ENCODE results near the gene MTMR10.

Gene MTMR10

DNA sequence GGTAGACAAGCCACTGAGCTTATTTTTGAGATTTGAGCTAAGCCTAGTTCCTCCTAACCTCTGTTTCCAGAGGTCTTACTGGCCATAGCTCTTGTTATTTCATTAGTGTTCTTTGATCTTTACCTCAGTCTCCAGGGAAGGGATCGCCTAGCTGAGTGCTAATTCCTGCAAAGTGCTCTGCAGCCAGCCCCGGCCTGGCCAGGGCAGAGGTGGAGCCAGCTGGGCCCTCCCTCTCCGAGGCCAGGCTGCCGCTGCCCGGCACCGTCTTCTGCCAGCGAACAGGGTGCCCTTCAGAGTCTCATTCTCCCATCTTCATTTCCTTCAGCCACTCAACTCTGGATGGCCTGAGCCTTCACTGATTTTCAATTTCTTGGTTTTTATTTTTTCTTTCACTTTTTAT, 68.0 kb downstream of the MTMR10 start:
- in situ Hi-C loops (cut with HindIII; ENCODE audit: low sequenced_read_pairs) = no loop called here

DNA sequence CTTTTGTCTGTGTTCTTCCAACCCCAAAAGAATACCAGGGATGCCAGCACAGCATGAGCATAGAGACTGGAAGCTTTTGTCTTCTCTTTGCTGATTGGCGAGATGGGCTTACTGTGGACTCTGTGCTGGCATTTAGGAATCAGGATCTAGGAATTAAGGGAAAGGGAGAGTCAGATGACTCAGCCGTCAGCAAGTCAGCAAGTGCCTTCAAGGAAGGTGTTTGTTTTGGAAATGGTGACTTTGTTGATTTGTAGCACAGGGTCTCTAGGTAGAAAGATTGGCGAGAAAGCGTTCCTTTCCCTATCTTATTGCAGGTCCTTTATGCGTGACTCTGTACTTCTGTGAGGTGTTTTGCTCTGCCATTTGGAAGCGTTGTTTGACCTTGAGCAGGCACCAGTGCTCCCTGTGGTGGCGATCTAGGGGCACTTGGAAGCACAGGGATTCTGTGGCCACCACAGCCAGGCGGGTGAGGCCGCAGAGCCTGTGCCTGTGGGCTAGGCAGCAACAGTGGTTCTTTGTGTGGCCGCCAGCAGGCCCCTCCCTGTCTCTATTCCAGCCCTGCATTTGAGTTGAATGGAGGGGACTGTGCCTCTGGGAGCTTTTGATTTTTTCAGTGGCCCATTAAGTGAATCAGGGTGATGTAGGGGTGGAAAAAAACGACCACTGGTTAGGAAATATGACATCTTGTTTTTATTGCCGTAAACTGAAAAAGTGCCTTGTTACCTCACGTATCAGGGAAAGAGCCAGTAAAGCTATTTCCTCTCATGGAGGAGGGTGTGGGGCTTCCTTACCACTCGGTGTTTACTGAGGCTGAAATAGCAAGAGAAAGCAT, 68.7 kb downstream of the MTMR10 start:
- in situ Hi-C loops (cut with HindIII; ENCODE audit: low sequenced_read_pairs) = no loop called here

DNA sequence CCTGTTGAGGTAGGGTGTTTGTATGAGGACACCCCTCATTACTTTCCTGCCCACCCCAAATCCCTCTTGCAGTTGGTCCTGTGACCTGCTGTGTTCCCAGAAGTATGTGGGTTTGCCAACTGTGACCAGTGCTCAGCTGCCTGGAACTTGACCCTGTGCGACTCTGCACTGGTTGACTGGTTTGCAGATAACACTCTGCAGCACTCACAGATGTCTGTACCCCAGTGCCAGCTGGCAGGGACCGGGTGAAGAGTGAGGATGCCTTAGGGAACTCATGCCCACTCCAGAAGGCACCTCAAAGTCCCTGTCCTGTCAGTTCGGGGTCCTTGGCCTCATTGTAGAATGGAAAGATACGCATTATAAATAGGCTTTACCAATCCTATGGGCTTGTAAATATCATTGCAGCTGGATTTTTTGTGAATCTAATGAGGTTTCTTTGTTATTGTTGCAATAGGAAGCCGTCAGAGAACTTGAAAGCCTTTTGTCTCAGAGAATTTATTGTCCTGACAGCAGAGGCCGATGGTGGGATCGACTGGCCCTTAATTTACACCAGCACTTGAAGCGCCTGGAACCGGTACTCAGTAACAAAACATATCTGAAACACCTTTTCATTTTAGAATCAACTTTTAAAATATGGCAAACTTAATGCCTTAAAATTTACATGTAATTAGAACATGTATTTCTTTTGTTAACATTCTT, 69.5 kb downstream of the MTMR10 start:
- in situ Hi-C loops (cut with HindIII; ENCODE audit: low sequenced_read_pairs) = no loop called here

DNA sequence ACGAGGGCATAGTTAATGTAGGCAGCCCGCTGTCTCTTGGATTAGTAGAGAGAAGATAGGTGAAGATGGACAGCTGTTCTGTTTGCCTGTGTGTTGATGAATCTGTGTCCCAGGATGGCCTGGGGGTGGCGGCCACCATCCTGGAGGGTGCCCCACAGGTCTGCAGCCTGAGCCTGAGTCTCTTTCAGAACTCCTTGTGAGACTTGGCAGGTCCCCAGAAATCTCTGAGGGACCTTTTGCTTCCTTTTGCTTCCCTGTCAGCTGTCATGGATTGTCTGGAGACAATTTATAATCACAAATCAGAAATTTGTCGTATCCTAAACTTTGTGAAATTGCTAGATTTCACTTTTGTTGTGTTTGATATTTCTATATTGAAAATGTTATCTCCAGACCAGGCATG, 70.3 kb downstream of the MTMR10 start:
- in situ Hi-C loops (cut with HindIII; ENCODE audit: low sequenced_read_pairs) = no loop called here

DNA sequence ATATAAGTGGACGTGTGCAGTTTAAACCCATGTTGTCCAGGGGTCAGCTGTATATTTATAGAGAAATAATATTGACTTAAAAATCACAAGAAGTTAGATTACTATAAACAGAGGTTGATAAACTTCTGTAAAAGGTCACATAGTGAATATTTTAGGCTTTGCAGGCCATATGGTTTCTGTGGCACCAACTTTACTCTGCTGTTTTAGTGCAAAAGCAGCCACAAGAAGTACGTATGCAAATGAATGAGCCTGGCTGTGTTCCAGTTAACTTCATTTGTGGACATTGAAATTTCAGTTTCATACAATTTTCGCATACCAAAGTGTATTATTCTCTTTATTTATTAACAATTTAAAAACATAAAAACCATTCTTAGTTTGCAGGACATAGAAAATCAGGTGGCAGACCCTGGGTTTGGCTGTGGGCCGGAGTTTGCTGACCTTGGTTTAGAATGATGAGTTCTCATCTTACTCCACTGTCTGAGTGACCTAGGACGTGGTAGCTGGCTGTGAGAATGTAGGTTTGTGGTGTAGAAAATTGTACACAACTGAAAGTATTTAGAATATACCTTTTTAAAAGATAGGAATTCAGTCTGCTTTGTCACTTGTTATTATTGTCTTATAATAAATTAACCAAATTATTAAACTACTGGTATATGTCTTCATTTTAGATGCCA, 71.4 kb downstream of the MTMR10 start:
- in situ Hi-C loops (cut with HindIII; ENCODE audit: low sequenced_read_pairs) = no loop called here

DNA sequence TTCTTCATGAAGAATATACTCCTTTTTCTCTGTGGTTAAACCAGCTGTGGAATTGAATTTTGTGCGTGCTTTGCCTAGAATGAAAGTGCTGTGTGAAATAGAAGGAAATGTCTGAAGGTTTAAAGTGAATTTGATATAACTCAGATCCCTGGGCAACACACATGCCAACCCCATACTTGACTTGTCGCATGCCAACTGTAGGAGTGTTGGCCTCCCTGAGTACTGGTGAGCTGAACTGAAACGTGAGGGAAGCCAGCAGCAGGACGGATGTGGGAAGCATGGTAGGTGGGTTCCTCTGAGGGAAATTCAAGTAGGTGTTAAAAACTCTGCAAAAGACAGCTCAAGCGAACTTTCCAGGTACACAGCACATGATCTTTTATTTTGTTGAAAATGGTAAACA, 73.1 kb downstream of the MTMR10 start:
- in situ Hi-C loops (cut with HindIII; ENCODE audit: low sequenced_read_pairs) = no loop called here

DNA sequence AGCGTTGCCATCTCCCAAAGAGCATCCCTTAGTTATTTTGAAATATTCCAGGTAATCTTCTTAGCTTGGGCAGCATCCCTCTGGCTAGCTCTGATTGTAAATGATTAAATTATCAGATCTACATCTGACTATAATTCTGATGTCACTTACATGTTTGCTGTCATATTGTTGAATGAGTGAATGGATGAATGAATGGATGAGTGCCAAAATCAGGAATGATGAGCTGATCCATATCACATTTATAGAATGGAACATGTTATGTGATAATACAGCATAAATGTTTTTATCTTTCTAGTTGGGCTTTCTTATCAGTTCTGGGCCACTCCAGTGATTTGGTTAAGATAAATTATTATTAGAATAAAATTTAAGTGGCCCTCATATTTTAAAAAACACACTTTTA, 73.8 kb downstream of the MTMR10 start:
- in situ Hi-C loops (cut with HindIII; ENCODE audit: low sequenced_read_pairs) = no loop called here

DNA sequence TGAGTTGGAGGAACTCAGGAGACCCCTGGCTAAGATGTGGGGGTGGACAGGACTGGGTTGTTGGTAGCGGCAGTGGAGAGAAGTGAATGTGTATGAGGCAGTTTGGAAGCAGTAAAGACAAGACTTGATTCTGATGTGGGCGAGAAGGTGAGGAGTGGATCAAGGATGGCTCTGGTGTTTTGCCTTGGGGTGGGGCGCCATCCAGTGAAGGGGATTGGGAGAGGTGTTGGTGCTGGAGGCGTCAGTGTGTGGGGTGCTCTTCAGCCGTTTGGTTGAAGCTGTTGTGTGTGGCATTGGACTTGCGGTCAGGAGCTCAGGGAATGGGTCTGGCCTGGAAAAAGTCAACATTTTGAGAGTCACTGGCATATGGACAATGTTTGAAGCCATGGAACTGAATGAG, 74.4 kb downstream of the MTMR10 start:
- in situ Hi-C loops (cut with HindIII; ENCODE audit: low sequenced_read_pairs) = no loop called here

DNA sequence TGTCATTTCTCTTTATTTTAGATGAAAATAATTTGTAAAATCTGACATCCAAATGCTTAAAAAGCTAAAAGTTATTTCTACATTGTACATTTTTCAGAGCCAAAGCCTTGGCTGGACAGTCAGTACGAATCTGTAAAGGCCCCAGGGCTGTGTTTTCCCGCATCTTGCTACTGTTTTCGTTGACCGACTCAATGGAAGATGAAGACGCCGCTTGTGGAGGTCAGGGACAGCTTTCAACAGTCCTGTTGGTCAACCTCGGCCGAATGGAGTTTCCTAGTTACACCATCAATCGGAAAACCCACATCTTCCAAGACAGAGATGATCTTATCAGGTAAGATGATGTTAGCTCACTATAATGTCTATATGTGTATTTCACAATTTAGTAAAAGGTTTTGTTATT, 77.7 kb downstream of the MTMR10 start:
- in situ Hi-C loops (cut with HindIII; ENCODE audit: low sequenced_read_pairs) = no loop called here

DNA sequence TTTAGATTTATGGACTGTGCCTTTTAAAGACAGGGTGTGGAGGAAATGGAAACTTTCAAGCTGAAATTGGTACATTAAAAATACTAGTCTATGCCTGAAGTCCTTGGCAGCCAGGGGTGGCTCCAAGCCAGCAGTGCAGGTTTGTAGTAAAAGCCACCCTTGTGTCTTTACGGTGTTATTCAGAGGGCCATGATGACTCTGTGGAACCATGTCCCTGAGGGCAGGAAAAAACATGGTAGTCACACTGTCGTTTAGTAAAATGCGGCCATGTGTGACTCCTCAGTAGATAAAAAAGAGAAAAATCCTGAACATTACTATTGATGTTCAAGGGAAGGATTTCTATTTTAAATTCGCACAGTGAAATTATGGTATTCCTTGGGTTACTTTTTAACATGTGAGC, 85.1 kb downstream of the MTMR10 start:
- in situ Hi-C loops (cut with HindIII; ENCODE audit: low sequenced_read_pairs) = no loop called here

DNA sequence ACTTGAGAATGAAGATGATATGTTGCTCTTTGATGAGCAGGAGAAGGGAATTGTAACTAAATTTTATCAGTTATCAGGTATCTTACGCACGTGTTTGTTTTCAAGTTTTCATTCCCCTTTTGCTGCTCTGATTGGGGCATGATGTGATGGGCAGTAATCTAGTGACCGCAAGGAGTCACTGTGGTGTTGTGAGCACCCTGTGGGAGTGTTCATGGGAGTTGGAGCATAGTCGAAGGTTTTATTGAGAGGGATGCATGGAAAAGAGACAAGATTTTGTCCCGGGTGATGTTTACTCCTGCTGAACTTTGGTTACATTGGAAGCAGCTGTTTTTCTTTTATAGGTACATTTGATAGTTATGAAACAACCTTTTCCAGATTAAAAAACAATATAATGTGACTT, 85.6 kb downstream of the MTMR10 start:
- in situ Hi-C loops (cut with HindIII; ENCODE audit: low sequenced_read_pairs) = no loop called here

DNA sequence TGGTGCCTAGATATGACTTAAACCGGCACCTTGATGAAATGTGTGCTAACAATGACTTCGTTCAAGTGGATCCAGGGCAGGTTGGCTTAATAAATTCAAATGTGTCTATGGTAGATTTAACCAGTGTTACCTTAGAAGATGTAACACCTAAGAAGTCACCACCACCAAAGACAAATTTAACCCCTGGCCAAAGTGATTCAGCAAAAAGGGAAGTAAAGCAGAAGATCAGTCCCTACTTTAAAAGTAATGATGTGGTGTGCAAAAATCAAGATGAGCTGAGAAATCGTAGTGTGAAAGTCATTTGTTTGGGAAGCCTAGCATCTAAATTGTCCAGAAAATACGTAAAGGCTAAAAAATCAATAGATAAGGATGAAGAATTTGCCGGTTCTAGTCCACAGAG, 86.6 kb downstream of the MTMR10 start:
- in situ Hi-C loops (cut with HindIII; ENCODE audit: low sequenced_read_pairs) = no loop called here

DNA sequence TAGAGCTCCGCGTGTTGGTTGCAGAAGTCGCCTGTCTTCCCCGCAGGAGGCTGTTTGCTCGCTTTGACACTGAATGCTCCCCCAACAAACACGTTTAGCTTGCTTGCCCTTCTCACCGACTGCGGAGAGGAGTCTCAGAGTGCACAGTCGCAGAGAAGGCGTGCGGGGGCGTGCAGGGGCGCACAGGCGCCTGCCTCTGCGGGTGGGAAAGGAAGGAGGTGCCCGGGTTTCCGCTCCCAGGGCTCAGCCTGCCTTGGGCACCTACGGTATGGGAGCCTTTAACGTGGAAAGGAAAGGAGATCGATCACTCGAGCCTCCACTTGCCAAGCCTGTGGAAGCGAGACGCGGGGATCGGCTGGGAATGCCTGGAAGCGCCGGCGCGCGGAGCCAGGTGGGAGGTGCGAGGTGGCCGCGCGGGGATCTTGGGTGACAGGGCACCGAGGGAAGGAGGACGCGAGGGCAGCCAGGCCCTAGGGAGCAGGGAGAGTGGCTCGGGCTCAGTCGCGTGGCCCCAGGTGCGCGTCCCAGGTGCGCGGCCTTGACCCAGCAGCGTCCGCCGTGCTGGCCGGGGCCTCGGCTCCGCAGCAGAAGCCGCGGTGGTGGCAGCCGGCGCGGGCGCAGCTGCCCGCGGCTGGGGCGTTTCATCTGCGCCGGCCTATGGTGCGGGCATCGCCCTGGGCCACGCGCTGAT, 87.8 kb downstream of the MTMR10 start, which contains the start of gene FAN1:
TSS of gene FAN1 (plus strand) at position 419 of the 691 bp plus-strand sequence. CDS start 749 bp downstream, outside the sequence.
- in situ Hi-C loops (cut with HindIII; ENCODE audit: low sequenced_read_pairs) = no loop called here

DNA sequence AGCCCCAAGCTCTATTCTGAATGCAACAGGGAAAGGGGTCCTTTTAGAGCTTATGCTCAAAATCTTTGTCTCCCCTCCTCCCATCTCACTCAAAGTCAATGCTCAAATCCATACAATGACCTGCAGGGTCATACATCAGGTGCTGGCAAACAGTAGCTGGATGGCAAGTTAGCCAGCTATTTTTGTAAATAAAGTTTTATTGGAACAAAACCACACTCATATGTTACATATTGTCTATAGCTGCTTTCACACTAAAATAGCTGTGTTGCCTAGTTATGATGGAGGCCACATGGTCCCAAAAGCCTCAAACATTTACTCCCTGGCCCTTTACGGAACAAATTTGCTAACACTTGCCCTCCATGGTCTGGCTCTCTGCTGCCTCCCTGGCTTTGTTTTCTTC, 89.5 kb downstream of the MTMR10 start:
- in situ Hi-C loops (cut with HindIII; ENCODE audit: low sequenced_read_pairs) = no loop called here

DNA sequence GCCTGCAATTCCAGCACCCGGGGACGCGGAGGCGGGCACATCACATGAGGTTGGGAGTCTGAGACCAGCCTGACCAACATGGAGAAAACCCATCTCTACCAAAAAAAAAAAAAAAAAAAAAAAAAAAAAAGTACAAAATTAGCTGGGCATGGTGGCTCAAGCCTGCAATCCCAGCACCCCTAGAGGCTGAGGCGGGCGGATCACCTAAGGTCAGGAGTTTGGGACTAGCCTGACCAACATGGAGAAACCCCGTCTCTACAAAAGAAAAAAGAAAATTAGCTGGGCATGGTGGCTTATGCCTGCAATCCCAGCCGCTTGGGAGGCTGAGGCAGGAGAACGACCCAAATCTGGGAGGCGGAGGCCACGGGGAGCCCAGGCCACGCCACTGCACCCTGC, 95.2 kb downstream of the MTMR10 start:
- in situ Hi-C loops (cut with HindIII; ENCODE audit: low sequenced_read_pairs) = loop anchor here (25.0 kb wide), 2 partner anchors 316 to 466 kb away; no protein-coding TSS in a partner anchor

DNA sequence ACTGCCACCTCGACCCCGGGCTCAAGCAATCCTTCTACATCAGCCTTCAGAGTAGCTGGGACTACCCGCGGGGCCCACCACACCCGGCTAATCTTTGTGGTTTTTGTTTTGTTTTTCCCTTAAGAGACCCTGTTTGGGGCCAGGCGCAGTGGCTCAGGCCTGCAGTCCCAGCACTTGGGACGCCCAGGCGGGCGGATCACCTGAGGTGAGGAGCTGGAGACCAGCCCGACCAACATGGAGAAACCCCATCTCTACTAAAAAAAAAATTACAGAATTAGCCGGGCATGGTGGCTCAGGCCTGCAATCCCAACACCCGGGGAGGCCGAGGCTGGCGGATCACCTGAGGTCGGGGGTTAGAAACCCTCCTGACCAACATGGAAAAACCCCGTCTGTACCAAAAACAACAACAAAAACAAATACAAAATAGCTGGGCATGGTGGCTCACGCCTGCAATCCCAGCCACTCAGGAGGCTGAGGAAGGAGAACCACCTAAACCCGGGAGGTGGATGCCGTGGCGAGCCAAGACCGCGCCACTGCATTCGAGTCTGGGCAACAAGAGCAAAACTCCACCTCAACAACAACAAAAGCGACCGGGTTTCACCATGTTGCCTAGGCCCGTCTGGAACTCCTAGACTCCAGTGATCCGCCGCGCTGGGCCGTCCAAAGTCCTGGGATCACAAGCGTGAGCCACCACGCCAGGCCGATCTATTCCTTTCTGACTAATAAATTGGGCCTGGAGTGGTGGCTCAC, 95.8 kb downstream of the MTMR10 start:
- in situ Hi-C loops (cut with HindIII; ENCODE audit: low sequenced_read_pairs) = loop anchor here (25.0 kb wide), 2 partner anchors 317 to 467 kb away; no protein-coding TSS in a partner anchor

DNA sequence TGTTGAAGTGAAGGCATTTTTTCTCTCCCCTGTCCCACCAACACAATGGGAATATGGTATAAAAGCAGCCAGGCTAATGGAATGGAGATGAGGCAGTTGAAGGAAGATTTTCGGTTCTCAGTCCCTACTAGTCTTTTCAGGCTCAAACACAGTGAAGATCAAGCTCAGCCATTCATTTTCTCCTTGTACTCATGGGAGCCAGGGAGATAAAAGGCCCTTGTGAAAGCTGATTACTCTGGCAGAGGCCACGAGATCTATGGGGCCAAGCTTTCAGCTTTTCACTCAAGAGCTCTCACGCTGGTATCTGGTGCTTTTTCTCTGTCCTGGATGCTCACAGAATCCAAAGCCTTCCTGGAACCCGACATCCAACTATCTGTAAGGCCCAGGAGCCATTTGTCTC, 102.2 kb downstream of the MTMR10 start:
- in situ Hi-C loops (cut with HindIII; ENCODE audit: low sequenced_read_pairs) = loop anchor here (10.0 to 25.0 kb wide), 3 partner anchors 216 to 473 kb away; partner anchors contain the start of gene TRPM1
